ENCODE data around the gene CCND1. TPM values are rescaled to one million over a fixed set of nuclear protein-coding genes. Genes with fewer than 3 reads are reported as not detected.

Gene CCND1
- total and polyA plus RNA-seq, 2 experiments from 2014 or later, result 20.1 to 36.5 TPM

DNA sequence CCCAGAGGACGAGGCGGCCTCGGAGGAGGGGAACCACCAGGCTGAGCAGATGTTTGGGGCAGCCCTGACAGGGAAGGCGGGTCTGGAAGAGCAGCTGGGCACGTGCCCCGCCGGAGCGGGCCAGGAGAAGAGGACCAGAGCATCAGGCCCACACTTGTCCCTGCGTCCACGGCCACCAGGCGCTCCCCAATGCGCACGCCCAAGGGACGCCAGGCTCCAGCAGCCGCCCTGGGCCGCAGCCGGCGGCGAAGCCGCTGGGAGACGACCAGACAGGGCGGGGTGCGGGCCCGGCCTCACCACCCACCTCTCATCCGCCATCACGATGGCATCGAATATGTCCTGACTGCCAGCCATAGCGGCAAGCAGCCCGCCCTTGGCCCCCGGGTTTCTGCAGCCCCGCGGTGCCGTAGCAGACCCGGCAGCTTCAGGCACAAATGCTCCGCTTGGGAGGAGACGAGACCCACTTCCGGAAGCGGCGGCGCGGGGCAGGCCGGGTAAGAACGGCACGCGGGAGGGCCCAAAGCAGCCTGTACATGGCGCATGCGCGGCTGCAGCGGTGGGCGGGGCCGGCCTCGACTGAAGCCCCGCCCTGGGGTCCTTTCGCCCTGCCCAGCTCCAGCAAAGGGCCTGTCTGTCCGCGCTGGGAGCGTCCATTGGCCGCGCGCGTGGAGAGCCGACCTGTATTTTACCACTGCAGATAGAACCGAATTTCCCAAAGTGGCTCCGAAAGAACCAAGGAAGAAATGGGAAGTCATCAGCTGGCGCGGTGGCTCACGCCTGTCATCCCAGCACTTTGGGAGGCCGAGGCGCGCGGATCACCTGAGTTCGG lies 34.1 kb downstream of the CCND1 start, which contains the start of gene LTO1:
Gene LTO1, minus strand, starts transcription at position 468 of the 829 bp plus-strand sequence. Its CDS starts 114 bp downstream, at position 354.
- H3K9me3 ChIP-seq (ENCODE audit: low read depth), result no peaks in the 10 kb centered on the region
- H3K4me3 ChIP-seq, result peak within 1 kb of the TSS; percentile 90
- peaks cover 4% of the 10 kb centered on the region for H3K4me1 ChIP-seq (ENCODE audit: low read depth)
- H3K27me3 ChIP-seq, result no peaks in the 10 kb centered on the region
- DNase-seq (ENCODE audit: low read depth in 1 of 2, low spot score in 1 of 2), result peak; percentile 98
- H3K36me3 ChIP-seq, result peaks cover 3% of the 10 kb centered on the region
- TF ChIP-seq, protein P1, sequence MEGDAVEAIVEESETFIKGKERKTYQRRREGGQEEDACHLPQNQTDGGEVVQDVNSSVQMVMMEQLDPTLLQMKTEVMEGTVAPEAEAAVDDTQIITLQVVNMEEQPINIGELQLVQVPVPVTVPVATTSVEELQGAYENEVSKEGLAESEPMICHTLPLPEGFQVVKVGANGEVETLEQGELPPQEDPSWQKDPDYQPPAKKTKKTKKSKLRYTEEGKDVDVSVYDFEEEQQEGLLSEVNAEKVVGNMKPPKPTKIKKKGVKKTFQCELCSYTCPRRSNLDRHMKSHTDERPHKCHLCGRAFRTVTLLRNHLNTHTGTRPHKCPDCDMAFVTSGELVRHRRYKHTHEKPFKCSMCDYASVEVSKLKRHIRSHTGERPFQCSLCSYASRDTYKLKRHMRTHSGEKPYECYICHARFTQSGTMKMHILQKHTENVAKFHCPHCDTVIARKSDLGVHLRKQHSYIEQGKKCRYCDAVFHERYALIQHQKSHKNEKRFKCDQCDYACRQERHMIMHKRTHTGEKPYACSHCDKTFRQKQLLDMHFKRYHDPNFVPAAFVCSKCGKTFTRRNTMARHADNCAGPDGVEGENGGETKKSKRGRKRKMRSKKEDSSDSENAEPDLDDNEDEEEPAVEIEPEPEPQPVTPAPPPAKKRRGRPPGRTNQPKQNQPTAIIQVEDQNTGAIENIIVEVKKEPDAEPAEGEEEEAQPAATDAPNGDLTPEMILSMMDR (IDR thresholded peaks at IDR 0.05; ENCODE audit: low read depth, low read length), result no peak
- H3K27ac ChIP-seq, result peak within 1 kb of the TSS; percentile 70

DNA sequence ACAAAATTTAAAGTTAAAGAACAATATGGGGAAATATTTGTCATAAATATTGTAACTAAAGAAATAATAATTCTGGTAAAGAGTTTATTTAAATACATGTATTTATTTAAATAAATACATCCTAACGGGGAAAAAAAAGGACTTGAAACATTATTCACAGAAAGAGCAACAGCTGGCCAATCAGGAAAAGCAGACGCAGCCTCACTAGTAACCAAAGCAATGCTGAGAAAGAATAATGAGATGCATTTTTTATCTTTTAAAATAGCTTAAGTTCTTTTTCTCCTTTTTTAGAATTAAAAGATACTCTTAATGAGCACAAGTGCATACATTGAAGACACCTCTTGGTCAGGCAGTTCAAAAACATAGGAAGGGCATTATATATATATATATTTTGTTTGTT lies 36.8 kb downstream of the CCND1 start:
- no peak for DNase-seq (ENCODE audit: low read depth in 1 of 2, low spot score in 1 of 2)
- Histone ChIP-seq H3K36me3 (no peaks in the 10 kb centered on the region), H3K27me3 (no peaks in the 10 kb centered on the region), H3K4me3 (no peak overlapping the region), H3K4me1 (ENCODE audit: low read depth) (peaks cover 4% of the 10 kb centered on the region), H3K9me3 (ENCODE audit: low read depth) (no peaks in the 10 kb centered on the region), H3K27ac (no peak overlapping the region)
- TF ChIP-seq, protein P1 (IDR thresholded peaks at IDR 0.05; ENCODE audit: low read depth, low read length), result no peak

GRCh38 chr11:69680688-69681087 lies 39.7 kb downstream of the CCND1 start:
- TF ChIP-seq, protein P1 (IDR thresholded peaks at IDR 0.05; ENCODE audit: low read depth, low read length), result no peak
- no peak for DNase-seq (ENCODE audit: low read depth in 1 of 2, low spot score in 1 of 2)
- H3K27me3 ChIP-seq, result peaks cover 11% of the 10 kb centered on the region

DNA sequence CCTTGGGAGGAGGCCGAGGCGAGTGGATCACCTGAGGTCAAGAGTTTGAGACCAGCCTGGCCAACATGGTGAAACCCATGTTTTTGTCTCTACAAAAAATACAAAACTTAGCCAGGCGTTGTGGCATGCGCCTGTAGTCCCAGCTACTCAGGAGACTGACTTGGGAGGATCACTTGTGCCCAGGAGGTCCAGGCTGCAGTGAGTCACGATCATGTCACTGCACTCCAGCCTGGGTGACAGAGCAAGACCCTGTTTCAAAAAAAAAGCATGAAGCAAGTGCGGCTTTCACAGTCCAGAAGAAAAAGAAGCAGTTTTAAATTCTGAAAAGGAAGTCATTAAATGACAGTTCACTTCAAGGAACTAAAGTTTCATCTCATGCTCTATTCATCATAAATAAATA lies 41.3 kb downstream of the CCND1 start:
- no peaks in the 10 kb centered on the region for H3K9me3 ChIP-seq (ENCODE audit: low read depth)
- TF ChIP-seq, protein P1 (IDR thresholded peaks at IDR 0.05; ENCODE audit: low read depth, low read length), result no peak

More at GRCh38 chr11:69680688-69681087, 39.7 kb downstream of the CCND1 start:
- Histone ChIP-seq H3K27ac (no peak overlapping the region), H3K4me3 (no peak overlapping the region), H3K36me3 (no peaks in the 10 kb centered on the region), H3K4me1 (ENCODE audit: low read depth) (no peaks in the 10 kb centered on the region), H3K9me3 (ENCODE audit: low read depth) (no peaks in the 10 kb centered on the region)

GRCh38 chr11:69682681-69683326 lies 41.8 kb downstream of the CCND1 start:
- no peaks in the 10 kb centered on the region for H3K9me3 ChIP-seq (ENCODE audit: low read depth)
- H3K4me1 ChIP-seq (ENCODE audit: low read depth), result no peaks in the 10 kb centered on the region
- no peaks in the 10 kb centered on the region for H3K36me3 ChIP-seq
- TF ChIP-seq, protein P1 (IDR thresholded peaks at IDR 0.05; ENCODE audit: low read depth, low read length), result no peak
- no peak for DNase-seq (ENCODE audit: low read depth in 1 of 2, low spot score in 1 of 2)
- no peak overlapping the region for H3K4me3 ChIP-seq
- H3K27me3 ChIP-seq, result peaks cover 12% of the 10 kb centered on the region
- no peak overlapping the region for H3K27ac ChIP-seq

More for the DNA sequence above, 41.3 kb downstream of the CCND1 start:
- no peak overlapping the region for H3K27ac ChIP-seq
- DNase-seq (ENCODE audit: low read depth in 1 of 2, low spot score in 1 of 2), result no peak
- H3K4me3 ChIP-seq, result no peak overlapping the region
- H3K36me3 ChIP-seq, result no peaks in the 10 kb centered on the region
- no peaks in the 10 kb centered on the region for H3K4me1 ChIP-seq (ENCODE audit: low read depth)
- H3K27me3 ChIP-seq, result peaks cover 12% of the 10 kb centered on the region

All from cardiac muscle cell (in vitro differentiated cells and primary cell).